NCI-H345 treated with DMSO at 0.1 percent for 48 hours (cell line): Measurements from ENCODE around the gene S100B.

Experiments
- DNase-seq: peaks from one replicate; lab custom pipeline; 2025; ENCODE audit not compliant: unreplicated experiment; lab: John Stamatoyannopoulos, UW

S100B gene

GRCh38 chr21:46628868-46629267, 24.0 kb upstream of the S100B start:
- DNase-seq, result no peak

- DNase-seq, result no peak
Measured at GRCh38 chr21:46627726-46628125, 22.8 kb upstream of the S100B start.

DNA sequence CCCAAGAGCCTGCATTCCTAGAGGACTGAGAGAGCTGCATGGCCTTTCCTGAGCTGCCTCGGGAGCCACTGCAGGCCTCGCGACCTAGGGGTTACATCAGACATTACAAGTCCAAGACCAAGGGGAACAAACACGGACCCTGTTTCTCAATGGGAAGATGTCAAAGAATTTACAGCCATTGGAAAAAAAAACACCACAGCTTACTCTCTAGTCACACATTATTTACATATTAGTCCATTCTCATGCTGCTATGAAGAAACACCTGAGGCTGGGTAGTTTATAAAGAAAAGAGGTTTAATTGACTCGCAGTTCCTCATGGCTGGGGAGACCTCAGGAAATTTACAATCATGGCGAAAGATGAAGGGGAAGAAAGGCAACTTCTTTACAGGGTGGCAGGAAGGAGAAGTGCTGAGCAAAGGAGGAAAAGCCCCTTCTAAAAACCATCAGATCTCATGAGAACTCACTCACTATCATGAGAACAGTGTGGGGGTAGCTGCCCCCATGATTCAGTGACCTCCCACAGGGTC, 22.2 kb upstream of the S100B start:
- no peak for DNase-seq

DNA sequence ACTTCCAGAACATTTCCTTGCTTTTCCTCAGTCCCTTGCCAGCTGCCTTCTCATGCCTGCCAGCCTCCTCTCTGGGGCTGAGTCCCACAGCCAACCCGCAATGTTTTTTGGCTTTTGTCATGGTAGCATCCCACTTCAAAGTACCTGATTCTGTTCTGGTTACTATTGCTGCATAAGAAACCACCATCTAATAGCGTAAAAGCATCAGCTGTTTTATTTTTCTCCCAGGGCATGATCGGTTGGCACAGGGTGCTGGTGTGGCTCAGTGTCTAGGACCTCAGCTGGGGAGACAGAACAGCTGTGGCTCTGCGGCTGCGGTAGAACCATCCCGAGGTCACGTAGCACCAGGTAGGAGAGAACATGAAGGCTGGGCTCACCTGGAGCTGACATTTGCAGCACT, 21.7 kb upstream of the S100B start:
- no peak for DNase-seq

GRCh38 chr21:46625759-46626158, 20.9 kb upstream of the S100B start:
- no peak for DNase-seq

DNA sequence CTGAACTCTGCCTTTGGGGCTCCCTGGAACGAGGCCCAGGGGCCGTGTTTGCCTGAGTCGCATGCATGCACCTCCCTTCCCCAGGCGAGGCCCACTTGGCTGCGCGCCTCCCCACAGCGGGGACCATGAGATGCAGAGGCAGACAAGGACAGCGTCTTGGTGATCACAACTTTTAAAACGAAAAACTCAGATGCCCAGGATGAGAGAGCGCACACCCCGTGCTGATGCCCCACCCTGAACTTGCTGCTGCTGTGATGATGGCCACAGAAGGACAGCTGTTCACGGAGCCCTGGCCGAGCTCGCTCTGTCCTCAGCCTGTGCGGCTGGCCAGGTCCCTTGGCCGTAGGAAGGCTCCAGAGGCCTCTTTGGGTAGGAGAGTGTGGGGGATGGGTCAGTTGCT, 19.2 kb upstream of the S100B start:
- DNase-seq, result no peak

DNA sequence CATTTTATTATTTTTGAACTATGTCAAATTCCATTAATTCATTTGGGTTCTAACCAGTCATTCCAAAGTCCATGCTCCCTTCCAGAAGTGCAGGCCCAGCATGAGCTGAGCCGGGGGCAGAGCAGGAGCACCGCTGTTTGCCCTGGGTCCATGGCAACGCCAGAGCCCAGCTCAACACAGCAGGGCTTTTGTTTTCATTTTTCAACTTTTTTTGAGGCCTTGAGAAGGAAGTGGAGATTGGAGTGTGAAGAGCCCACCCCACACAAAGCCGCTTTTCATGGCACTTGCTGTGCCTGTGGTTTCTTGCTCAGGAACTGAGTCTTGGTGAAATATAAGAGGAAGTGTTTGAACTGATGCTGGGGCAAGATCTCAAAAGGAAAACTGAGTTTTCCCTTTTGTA, 17.3 kb upstream of the S100B start:
- DNase-seq, result no peak

DNA sequence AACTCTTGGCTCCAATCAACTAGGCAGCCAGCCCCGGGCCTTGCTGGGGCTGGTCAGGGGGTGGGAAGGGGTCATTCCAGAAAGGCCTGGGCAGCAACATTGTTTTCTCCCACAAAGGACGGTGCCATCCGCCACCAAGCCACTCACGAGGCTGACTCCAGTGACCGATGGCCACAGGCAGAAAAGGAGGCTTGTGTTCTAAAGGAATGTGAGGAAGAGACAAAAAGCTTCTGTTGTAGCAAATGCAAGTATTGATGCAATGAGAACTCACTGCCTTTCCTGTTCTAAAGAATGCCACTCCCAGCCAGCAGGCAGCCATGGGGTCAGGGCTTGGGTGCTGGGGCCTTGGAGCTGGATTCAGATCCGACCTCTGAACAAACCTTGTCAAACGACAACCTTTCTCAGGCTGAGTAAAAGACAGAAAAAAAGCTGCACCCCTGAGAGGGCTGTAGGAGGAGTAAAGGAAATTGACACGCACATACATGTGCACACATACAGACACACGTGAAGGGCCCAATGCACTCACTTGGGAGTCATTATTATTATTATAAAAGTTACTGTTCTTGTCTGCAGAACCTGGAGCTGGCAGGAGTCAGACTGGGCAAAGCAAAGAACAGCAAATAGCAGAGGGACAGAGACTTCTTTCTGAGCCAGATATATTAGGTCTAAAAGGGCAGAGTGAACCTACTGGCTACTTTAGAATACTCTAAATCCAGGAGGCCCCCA, 16.7 kb upstream of the S100B start:
- DNase-seq, result no peak

DNA sequence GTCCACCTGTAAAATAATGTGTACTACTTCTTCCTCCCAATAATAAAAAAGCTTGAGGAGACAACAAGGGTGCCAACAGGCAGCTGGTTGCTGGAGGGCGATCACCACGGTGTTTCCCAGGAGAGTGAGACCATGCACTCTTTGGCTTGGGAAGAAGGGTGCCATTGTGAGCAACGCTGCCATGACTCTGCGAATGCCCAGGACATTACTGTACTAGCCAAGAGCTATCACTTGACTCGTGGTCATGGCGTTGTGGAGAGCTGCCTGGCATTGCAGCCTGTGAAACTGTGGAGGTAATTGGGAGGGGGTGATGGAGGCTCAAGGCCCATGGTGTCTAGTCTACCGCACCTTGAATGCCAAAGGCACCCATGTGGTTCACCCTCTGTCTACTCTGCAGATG, 16.0 kb upstream of the S100B start:
- DNase-seq, result no peak

- no peak for DNase-seq
Measured at GRCh38 chr21:46619846-46620245, 15.0 kb upstream of the S100B start.

DNA sequence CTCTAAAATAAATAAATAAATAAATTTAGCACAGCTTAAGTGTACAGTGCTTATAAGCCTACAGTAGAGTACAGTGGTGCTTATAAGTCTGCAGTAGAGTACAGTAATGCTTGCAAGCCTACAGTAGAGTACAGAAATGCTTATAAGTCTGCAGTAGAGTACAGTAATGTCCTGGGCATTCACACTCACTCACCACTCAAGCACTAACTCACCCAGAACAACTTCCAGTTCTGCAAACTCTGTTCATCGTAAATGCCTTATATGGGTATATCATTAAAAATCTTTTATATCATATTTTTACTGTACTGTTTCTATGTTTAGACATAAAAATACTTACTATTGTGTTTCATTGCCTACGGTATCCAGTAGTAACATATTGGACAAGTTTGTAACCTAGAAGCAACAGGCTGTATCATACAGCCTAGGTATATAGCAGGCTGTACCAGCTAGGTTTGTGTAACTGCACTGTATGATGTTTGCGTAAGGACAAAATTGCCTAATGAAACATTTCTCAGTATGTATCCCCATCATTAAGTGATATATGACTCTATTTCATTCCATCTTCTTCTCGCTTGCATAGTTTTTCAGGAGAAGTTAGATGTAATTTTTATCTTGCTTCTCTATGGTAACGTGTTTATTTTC, 14.0 kb upstream of the S100B start:
- DNase-seq, result no peak

GRCh38 chr21:46617267-46618051, 12.6 kb upstream of the S100B start:
- no peak for DNase-seq

DNA sequence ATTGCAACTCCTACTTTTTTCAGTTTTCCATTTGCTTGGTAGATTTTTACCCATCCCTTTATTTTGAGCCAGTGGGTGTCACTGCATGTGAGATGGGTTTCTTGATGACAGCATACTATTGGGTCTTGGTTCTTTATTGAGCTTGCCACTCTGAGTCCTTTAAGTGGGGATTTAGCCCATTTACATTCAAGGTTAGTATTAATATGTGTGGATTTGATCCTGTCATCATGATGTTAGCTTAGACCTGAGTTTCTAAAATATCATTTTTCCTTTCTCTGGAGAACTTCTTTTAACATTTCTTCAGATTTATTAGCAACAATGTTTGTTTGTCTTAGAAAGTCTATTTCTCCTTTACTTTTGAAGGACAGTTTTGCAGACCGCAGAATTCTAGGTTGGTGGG, 11.8 kb upstream of the S100B start:
- no peak for DNase-seq

- no peak for DNase-seq
Measured at GRCh38 chr21:46616050-46616449, 11.2 kb upstream of the S100B start.

DNA sequence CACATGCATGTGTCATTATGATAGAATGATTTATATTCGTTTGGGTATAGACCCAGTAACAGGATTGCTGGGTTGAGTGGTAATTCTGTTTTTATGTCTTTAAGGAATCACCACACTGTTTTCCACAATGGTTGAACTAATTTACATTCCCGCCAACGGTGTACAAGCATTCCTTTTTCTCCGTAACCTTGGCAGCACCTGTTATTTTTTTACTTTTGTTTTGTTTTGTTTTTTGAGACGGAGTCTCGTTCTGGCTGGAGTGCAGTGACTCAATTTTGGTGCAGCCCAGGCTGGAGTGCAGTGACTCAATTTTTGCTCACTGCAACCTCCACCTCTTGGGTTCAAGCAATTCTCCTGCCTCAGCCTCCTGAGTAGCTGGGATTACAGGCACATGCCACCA, 8.5 kb upstream of the S100B start:
- no peak for DNase-seq

DNA sequence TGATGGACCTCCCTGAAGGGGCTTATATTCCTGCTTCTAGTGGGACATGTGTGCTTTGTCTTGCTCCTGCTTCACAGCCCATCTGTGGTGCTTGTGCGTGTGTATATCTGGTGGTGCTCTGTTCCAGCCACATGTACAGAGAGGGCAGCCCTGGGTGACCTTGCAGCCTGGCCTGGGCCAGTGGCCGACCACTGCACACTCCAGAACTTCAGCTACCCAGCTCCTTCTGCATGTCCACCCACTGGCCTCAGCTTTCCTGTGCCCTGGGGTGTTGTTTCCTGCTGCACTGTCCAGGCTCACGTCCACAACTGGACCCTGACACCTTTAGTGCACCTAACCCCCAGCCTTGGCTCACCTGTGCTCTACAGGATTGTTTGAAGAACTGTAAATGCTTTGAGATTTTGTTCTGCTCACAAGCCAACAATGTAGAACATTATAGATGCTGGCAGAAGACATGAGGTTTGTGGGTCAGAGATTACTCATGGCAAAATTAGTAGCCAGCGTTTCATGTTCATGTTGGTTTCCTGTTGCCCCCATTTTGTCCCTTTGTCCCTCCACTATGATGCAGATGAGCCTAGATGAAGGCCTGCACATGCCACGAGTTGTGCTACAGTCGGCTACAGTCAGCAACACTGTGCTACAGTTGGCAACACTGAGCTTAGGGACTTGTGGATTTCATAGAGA, 5.3 kb upstream of the S100B start:
- no peak for DNase-seq

DNA sequence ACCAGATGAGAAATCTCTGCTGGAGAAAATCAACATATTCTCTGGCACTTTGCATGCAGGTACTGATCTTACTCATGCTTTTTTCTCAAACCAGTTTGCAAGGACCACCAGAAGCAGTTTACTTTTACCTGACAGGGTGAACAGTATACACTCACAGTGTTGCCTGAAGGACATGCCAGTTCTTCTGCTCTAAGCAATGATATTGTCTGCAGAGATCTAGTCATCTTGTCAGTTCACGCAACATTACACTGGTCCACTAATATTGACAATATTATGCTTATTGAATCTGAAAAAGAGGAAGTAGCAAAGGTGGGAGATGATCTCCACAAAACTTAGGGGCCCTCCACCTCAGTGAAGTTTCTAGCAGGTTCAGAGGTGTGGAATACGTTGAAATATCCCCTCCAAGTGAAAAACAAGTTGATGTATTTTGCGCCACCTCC, 3.8 kb upstream of the S100B start:
- DNase-seq, result no peak

DNA sequence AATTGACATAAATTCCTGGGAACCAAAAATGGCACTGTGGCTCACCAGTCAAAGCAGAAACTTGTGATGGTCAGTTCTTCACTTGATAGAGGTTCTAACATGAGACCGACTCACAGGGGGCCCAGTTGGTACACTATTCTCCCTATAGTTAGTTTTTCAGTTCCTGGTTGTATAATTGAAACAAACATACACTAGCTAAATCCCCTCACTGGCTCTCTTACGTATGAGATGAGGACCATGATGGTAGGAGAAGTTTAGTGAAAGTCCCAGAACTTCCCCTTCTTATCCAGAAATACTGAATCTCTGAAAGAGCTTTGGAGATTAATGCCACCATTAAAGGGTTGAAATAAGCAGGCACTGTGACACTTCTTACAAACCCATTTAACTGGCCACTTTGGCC, 2.8 kb upstream of the S100B start:
- no peak for DNase-seq

DNA sequence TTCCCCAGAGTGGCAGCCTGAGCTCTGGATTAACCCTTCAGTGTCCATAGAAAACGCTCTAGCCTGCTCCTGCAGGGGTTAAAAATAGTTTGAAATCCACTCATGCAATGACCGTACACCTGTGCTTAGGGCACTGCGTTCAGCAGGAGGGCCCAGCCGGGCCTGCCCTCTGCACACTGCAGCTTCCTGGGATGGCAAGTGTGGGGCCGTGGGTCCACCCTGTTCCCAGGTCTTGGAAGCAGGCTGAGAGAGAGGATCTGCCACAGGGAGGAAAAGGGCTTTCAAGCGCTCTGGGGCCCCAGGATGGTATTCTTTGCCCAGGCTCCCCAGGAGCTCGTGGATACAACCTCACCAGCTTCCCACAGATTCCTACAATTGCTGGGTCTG, 1.5 kb upstream of the S100B start:
- DNase-seq, result no peak

DNA sequence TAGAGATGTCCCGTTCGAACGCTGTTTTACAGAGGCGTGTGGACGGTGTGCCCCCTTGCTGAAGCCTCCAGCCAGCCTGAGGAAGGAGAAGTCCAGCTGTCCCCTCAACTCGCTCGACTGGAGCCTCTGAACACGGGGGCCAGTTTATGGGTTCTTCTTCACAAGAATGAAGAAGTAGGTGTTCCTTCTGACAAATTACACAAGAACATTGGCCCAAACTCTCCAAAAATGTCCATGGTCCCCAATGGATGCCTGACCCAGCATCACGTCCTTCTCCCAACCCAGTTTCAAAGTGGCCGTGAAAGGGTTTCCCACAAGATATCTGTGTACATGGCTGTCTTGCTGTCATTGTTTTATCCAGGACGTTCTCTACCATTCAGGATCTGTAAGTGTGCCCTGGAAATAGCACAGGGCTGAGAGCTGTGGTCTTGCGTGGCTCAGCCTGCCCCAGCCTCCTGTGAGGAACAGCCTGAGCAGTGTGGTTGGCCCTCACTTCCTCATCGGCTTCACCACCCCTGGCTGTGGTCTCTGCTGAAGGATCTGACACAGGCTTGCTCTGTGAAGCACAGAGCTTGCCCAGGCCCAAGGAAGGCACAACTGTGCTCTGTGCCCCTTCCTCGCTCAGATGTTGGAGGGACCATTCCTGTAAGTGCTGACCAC, 1.0 kb upstream of the S100B start:
- no peak for DNase-seq
